Neural cell (in vitro differentiated cells): ENCODE measurements around the gene ZFR2.

Source experiments
- EZH2 ChIP-seq: fragments of 200-600, 300-800 bp; shearing (Covaris generic), sonication (generic); IDR thresholded peaks from 2 replicates; pipeline ENCODE4 v1.6.1; 2014; ENCODE audit warnings: antibody characterized with exemption, low read length, borderline replicate concordance, mild to moderate bottlenecking; ENCODE audit not compliant: insufficient read depth, poor library complexity, severe bottlenecking
- POLR2AphosphoS5 ChIP-seq: IDR thresholded peaks from 2 replicates; pipeline ENCODE4 v1.6.1; 2012
- RAD21 ChIP-seq: fragments of 450-650 bp; conservative IDR thresholded peaks from 2 replicates; pipeline ENCODE4 v1.6.1; 2014; ENCODE audit warnings: antibody characterized with exemption, mild to moderate bottlenecking, moderate library complexity
- TAF1 ChIP-seq: IDR thresholded peaks from 2 replicates; pipeline ENCODE4 v1.6.1; 2012; ENCODE audit warnings: low read depth
- TF ChIP-seq, protein P1 (sequence below): IDR thresholded peaks from 2 replicates; pipeline ENCODE4 v1.6.1; 2012; ENCODE audit warnings: borderline replicate concordance
- TF ChIP-seq, protein P2 (sequence below): fragments of 450-650 bp; IDR thresholded peaks from 2 replicates; pipeline ENCODE4 v1.5.1; 2014; ENCODE audit warnings: antibody characterized with exemption, mild to moderate bottlenecking, moderate library complexity; ENCODE audit not compliant: poor library complexity, severe bottlenecking

DNA sequence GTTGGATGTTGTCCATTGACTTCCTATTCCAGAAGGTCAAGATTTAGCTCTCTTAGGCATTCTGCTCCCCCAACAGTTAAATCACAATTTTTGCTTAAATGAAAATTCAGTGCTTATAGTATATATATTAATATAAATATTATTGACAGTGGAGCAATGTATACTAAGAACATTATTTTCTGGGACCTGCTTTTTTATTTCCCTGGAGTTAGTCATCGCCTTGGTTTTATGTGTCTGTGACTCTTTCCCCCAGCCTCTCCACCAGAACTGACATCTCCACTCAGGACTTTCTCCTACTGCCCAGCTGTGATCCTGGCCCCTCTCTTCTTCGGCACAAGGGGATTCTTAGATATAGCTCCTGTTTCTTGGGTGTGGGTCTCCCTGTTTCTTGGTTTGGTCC, 72.5 kb downstream of the ZFR2 start:
- TF ChIP-seq POLR2AphosphoS5 (no peak), TAF1 (no peak), EZH2 (no peak), RAD21 (no peak)
- TF ChIP-seq, protein P1, sequence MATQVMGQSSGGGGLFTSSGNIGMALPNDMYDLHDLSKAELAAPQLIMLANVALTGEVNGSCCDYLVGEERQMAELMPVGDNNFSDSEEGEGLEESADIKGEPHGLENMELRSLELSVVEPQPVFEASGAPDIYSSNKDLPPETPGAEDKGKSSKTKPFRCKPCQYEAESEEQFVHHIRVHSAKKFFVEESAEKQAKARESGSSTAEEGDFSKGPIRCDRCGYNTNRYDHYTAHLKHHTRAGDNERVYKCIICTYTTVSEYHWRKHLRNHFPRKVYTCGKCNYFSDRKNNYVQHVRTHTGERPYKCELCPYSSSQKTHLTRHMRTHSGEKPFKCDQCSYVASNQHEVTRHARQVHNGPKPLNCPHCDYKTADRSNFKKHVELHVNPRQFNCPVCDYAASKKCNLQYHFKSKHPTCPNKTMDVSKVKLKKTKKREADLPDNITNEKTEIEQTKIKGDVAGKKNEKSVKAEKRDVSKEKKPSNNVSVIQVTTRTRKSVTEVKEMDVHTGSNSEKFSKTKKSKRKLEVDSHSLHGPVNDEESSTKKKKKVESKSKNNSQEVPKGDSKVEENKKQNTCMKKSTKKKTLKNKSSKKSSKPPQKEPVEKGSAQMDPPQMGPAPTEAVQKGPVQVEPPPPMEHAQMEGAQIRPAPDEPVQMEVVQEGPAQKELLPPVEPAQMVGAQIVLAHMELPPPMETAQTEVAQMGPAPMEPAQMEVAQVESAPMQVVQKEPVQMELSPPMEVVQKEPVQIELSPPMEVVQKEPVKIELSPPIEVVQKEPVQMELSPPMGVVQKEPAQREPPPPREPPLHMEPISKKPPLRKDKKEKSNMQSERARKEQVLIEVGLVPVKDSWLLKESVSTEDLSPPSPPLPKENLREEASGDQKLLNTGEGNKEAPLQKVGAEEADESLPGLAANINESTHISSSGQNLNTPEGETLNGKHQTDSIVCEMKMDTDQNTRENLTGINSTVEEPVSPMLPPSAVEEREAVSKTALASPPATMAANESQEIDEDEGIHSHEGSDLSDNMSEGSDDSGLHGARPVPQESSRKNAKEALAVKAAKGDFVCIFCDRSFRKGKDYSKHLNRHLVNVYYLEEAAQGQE: no peak
- TF ChIP-seq, protein P2, sequence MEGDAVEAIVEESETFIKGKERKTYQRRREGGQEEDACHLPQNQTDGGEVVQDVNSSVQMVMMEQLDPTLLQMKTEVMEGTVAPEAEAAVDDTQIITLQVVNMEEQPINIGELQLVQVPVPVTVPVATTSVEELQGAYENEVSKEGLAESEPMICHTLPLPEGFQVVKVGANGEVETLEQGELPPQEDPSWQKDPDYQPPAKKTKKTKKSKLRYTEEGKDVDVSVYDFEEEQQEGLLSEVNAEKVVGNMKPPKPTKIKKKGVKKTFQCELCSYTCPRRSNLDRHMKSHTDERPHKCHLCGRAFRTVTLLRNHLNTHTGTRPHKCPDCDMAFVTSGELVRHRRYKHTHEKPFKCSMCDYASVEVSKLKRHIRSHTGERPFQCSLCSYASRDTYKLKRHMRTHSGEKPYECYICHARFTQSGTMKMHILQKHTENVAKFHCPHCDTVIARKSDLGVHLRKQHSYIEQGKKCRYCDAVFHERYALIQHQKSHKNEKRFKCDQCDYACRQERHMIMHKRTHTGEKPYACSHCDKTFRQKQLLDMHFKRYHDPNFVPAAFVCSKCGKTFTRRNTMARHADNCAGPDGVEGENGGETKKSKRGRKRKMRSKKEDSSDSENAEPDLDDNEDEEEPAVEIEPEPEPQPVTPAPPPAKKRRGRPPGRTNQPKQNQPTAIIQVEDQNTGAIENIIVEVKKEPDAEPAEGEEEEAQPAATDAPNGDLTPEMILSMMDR: no peak
